Neural cell (in vitro differentiated cells): ENCODE measurements around the gene GRAMD4. TPM values are rescaled to one million over a fixed set of nuclear protein-coding genes. Genes with fewer than 3 reads are reported as not detected.

Experiments used
- H2AFZ ChIP-seq: fragments of 200-600, 300-800 bp; sonication (generic), shearing (Covaris generic); 2 replicates; pipeline ENCODE4 v1.6.0; 2014; ENCODE audit warnings: low read depth, mild to moderate bottlenecking, antibody characterized with exemption, low read length, moderate library complexity
- H3F3A ChIP-seq: fragments of 200-600 bp; shearing (Covaris generic); 2 replicates; pipeline ENCODE4 v1.6.1; 2016; ENCODE audit warnings: mild to moderate bottlenecking, moderate library complexity, mixed read lengths, antibody characterized with exemption, low read length; ENCODE audit not compliant: insufficient read depth, poor library complexity, severe bottlenecking
- H3K27ac ChIP-seq: fragments of 200-600, 300-800 bp; sonication (generic), shearing (Covaris generic); 2 replicates; pipeline ENCODE4 v1.5.1; 2014; ENCODE audit warnings: mild to moderate bottlenecking, low read length, moderate library complexity
- H3K27me3 ChIP-seq: fragments of 300-800, 200-600 bp; sonication (generic), shearing (Covaris generic); 2 replicates; pipeline ENCODE4 v1.6.0; 2014; ENCODE audit warnings: mild to moderate bottlenecking, low read depth, low read length, moderate library complexity; ENCODE audit not compliant: insufficient read depth
- H3K36me3 ChIP-seq: fragments of 300-800, 200-600 bp; sonication (generic), shearing (Covaris generic); 2 replicates; pipeline ENCODE4 v1.5.1; 2014; ENCODE audit warnings: mild to moderate bottlenecking, antibody characterized with exemption, low read length, moderate library complexity; ENCODE audit not compliant: insufficient read depth
- H3K4me2 ChIP-seq: fragments of 300-800, 200-600 bp; sonication (generic), shearing (Covaris generic); 2 replicates; pipeline ENCODE4 v1.6.0; 2014; ENCODE audit warnings: mild to moderate bottlenecking, low read length
- H3K4me3 ChIP-seq: fragments of 300-800, 200-600 bp; sonication (generic), shearing (Covaris generic); 2 replicates; pipeline ENCODE4 v1.5.1; 2014; ENCODE audit warnings: mild to moderate bottlenecking, low read length, moderate library complexity
- H3K79me2 ChIP-seq: fragments of 200-600 bp; shearing (Covaris generic); replicated peaks from 2 replicates; pipeline ENCODE4 v1.6.0; 2014; ENCODE audit warnings: mild to moderate bottlenecking, low read length, moderate library complexity; ENCODE audit not compliant: insufficient read depth
- H3K9ac ChIP-seq: fragments of 300-800, 200-600 bp; sonication (generic), shearing (Covaris generic); 2 replicates; pipeline ENCODE4 v1.6.1; 2016; ENCODE audit warnings: mild to moderate bottlenecking, low read length, mixed read lengths
- H3K9me2 ChIP-seq: fragments of 200-600 bp; shearing (Covaris generic); 2 replicates; pipeline ENCODE4 v1.6.1; 2016; ENCODE audit warnings: mild to moderate bottlenecking, low read length, mixed read lengths; ENCODE audit not compliant: insufficient read depth
- H3K9me3 ChIP-seq: fragments of 200-600, 300-800 bp; sonication (generic), shearing (Covaris generic); 2 replicates; pipeline ENCODE4 v1.6.1; 2016; ENCODE audit warnings: mild to moderate bottlenecking, mixed run types, low read length, moderate library complexity, mixed read lengths
- H4K20me1 ChIP-seq: fragments of 200-600 bp; shearing (Covaris generic); 2 replicates; pipeline ENCODE4 v1.6.1; 2016; ENCODE audit warnings: mild to moderate bottlenecking, mixed run types; ENCODE audit not compliant: insufficient read depth
- CTCF ChIP-seq: fragments of 450-650 bp; IDR thresholded peaks from 2 replicates; pipeline ENCODE4 v1.5.1; 2014; ENCODE audit warnings: antibody characterized with exemption, mild to moderate bottlenecking, moderate library complexity; ENCODE audit not compliant: poor library complexity, severe bottlenecking
- EP300 ChIP-seq: fragments of 450-650 bp; conservative IDR thresholded peaks from 2 replicates; pipeline ENCODE4 v1.6.1; 2014; ENCODE audit warnings: antibody characterized with exemption, mild to moderate bottlenecking, moderate library complexity; ENCODE audit not compliant: poor library complexity, severe bottlenecking
- EZH2 ChIP-seq: fragments of 200-600, 300-800 bp; shearing (Covaris generic), sonication (generic); IDR thresholded peaks from 2 replicates; pipeline ENCODE4 v1.6.1; 2014; ENCODE audit warnings: antibody characterized with exemption, low read length, borderline replicate concordance, mild to moderate bottlenecking; ENCODE audit not compliant: insufficient read depth, poor library complexity, severe bottlenecking
- MXI1 ChIP-seq: fragments of 450-650 bp; conservative IDR thresholded peaks from 2 replicates; pipeline ENCODE4 v1.6.1; 2014; ENCODE audit warnings: antibody characterized with exemption, mild to moderate bottlenecking; ENCODE audit not compliant: poor library complexity, severe bottlenecking
- POLR2AphosphoS5 ChIP-seq: IDR thresholded peaks from 2 replicates; pipeline ENCODE4 v1.6.1; 2012
- RAD21 ChIP-seq: fragments of 450-650 bp; conservative IDR thresholded peaks from 2 replicates; pipeline ENCODE4 v1.6.1; 2014; ENCODE audit warnings: antibody characterized with exemption, mild to moderate bottlenecking, moderate library complexity
- REST ChIP-seq: IDR thresholded peaks from 2 replicates; pipeline ENCODE4 v1.6.1; 2012; ENCODE audit warnings: borderline replicate concordance
- SMC3 ChIP-seq: fragments of 450-650 bp; conservative IDR thresholded peaks from 2 replicates; pipeline ENCODE4 v1.6.1; 2014; ENCODE audit warnings: antibody characterized with exemption, mild to moderate bottlenecking, moderate library complexity; ENCODE audit not compliant: poor library complexity
- TAF1 ChIP-seq: IDR thresholded peaks from 2 replicates; pipeline ENCODE4 v1.6.1; 2012; ENCODE audit warnings: low read depth
- polyA plus RNA-seq: library from polyadenylated mRNA; depleted of rRNA; stranded (reverse); fragments of >200 nt; gene quantifications from 2 replicates; pipeline ENCODE4 v1.2.3, GENCODE V29; 2014

Gene GRAMD4
- polyA plus RNA-seq, 1 donor from 2014 or later: 35.6 TPM

GRCh38 chr22:46727813-46728364 lies 107.7 kb downstream of the GRAMD4 start:
- no peak for TF ChIP-seq EP300
- TF ChIP-seq MXI1: no peak
- no peak for TF ChIP-seq CTCF
- TF ChIP-seq EZH2: no peak
- TF ChIP-seq POLR2AphosphoS5: no peak
- TF ChIP-seq SMC3: no peak
- TF ChIP-seq RAD21: no peak
- no peak for TF ChIP-seq REST
- TF ChIP-seq TAF1: no peak
- H3K9ac ChIP-seq: no peak overlapping the region
- peaks cover 17% of the 10 kb centered on the region for H3K79me2 ChIP-seq
- no peak overlapping the region for H3K4me2 ChIP-seq
- H3K27ac ChIP-seq: no peak overlapping the region
- no peaks in the 10 kb centered on the region for H4K20me1 ChIP-seq
- H3F3A ChIP-seq: no peaks in the 10 kb centered on the region
- no peaks in the 10 kb centered on the region for H3K9me3 ChIP-seq
- H3K4me3 ChIP-seq: no peak overlapping the region
- H3K36me3 ChIP-seq: no peaks in the 10 kb centered on the region
- no peaks in the 10 kb centered on the region for H3K27me3 ChIP-seq
- no peaks in the 10 kb centered on the region for H3K9me2 ChIP-seq
- no peak overlapping the region for H2AFZ ChIP-seq

- TF ChIP-seq EP300 (no peak), EZH2 (no peak), SMC3 (no peak), REST (no peak), RAD21 (no peak), POLR2AphosphoS5 (no peak), TAF1 (no peak), CTCF (no peak), MXI1 (no peak)
- no peak overlapping the region for H3K4me2 ChIP-seq
- H3K27me3 ChIP-seq: no peaks in the 10 kb centered on the region
- no peaks in the 10 kb centered on the region for H3K36me3 ChIP-seq
- no peak overlapping the region for H3K4me3 ChIP-seq
- no peaks in the 10 kb centered on the region for H3K9me3 ChIP-seq
- no peaks in the 10 kb centered on the region for H3K9me2 ChIP-seq
- no peak overlapping the region for H3K9ac ChIP-seq
- H3K79me2 ChIP-seq: peaks cover 17% of the 10 kb centered on the region
- H2AFZ ChIP-seq: no peak overlapping the region
- H3F3A ChIP-seq: no peaks in the 10 kb centered on the region
- no peaks in the 10 kb centered on the region for H4K20me1 ChIP-seq
- H3K27ac ChIP-seq: no peak overlapping the region
Observed at GRCh38 chr22:46728470-46728869, 108.3 kb downstream of the GRAMD4 start.
